Ammon's horn (tissue), 1 donor: Measurements from ENCODE around the gene PABPN1L.
"Not testable (repeated sequence)": the region's sequence is repeated elsewhere in the genome, so short reads cannot be mapped to it uniquely, and the experiment has no call there.

Experiments
- DNase-seq: peaks from one replicate; pipeline ENCODE4 v3.0.0-alpha.2; 2016; ENCODE audit warnings: low spot score

Gene PABPN1L

GRCh38 chr16:88827727-88828126 lies 38.7 kb downstream of the PABPN1L start:
- DNase-seq: no peak

GRCh38 chr16:88826070-88826840 lies 40.2 kb downstream of the PABPN1L start:
- no peak for DNase-seq

- no peak for DNase-seq
These were observed 41.3 kb downstream of the PABPN1L start for GRCh38 chr16:88825146-88825545.

- no peak for DNase-seq
These were observed 42.0 kb downstream of the PABPN1L start for GRCh38 chr16:88824256-88825077.

GRCh38 chr16:88823646-88824045 lies 42.8 kb downstream of the PABPN1L start:
- DNase-seq: not testable (repeated sequence)

GRCh38 chr16:88822281-88823040 lies 44.0 kb downstream of the PABPN1L start:
- no peak for DNase-seq

- DNase-seq: no peak
These were observed 45.2 kb downstream of the PABPN1L start for GRCh38 chr16:88821168-88821850.

GRCh38 chr16:88820385-88821025 lies 46.0 kb downstream of the PABPN1L start:
- DNase-seq: no peak

GRCh38 chr16:88819126-88819525 lies 47.3 kb downstream of the PABPN1L start:
- DNase-seq: no peak

- DNase-seq: no peak
These were observed 47.9 kb downstream of the PABPN1L start for GRCh38 chr16:88818575-88818874.

GRCh38 chr16:88817785-88818574 lies 48.5 kb downstream of the PABPN1L start:
- no peak for DNase-seq

- no peak for DNase-seq
These were observed 49.5 kb downstream of the PABPN1L start for GRCh38 chr16:88816736-88817535.

- no peak for DNase-seq
These were observed 50.4 kb downstream of the PABPN1L start for GRCh38 chr16:88815901-88816589.

GRCh38 chr16:88815227-88815626 lies 51.2 kb downstream of the PABPN1L start:
- DNase-seq: no peak

- DNase-seq: no peak
These were observed 52.3 kb downstream of the PABPN1L start for GRCh38 chr16:88814144-88814502.
